ENCODE results near the gene MIS18BP1.
A peak's percentile ranks its signal among the peaks of the same experiment; 100 is the strongest.

The MIS18BP1 gene

GRCh38 chr14:45261209-45261608 lies 8.2 kb upstream of the MIS18BP1 start:
- H3K27ac ChIP-seq (ENCODE audit: low read length), result no peak overlapping the region
- H3K36me3 ChIP-seq (ENCODE audit: insufficient read depth, low read depth, low read length), result no peaks in the 10 kb centered on the region
- no peak overlapping the region for H3K9ac ChIP-seq (ENCODE audit: low read depth, low read length)
- H3K27me3 ChIP-seq (ENCODE audit: insufficient read depth, low read length), result no peaks in the 10 kb centered on the region
- no peaks in the 10 kb centered on the region for H3K4me1 ChIP-seq (ENCODE audit: insufficient read depth, low read length)
- H3K4me3 ChIP-seq (ENCODE audit: low read length), result no peak overlapping the region
- peaks cover 12% of the 10 kb centered on the region for H3K9me3 ChIP-seq (ENCODE audit: insufficient read depth, low read depth, low read length)

GRCh38 chr14:45258805-45259204 lies 5.8 kb upstream of the MIS18BP1 start:
- Histone ChIP-seq H3K4me3 (ENCODE audit: low read length) (no peak overlapping the region), H3K27me3 (ENCODE audit: insufficient read depth, low read length) (no peaks in the 10 kb centered on the region), H3K36me3 (ENCODE audit: insufficient read depth, low read depth, low read length) (no peaks in the 10 kb centered on the region), H3K9ac (ENCODE audit: low read depth, low read length) (no peak overlapping the region), H3K9me3 (ENCODE audit: insufficient read depth, low read depth, low read length) (peaks cover 12% of the 10 kb centered on the region), H3K27ac (ENCODE audit: low read length) (no peak overlapping the region), H3K4me1 (ENCODE audit: insufficient read depth, low read length) (no peaks in the 10 kb centered on the region)

DNA sequence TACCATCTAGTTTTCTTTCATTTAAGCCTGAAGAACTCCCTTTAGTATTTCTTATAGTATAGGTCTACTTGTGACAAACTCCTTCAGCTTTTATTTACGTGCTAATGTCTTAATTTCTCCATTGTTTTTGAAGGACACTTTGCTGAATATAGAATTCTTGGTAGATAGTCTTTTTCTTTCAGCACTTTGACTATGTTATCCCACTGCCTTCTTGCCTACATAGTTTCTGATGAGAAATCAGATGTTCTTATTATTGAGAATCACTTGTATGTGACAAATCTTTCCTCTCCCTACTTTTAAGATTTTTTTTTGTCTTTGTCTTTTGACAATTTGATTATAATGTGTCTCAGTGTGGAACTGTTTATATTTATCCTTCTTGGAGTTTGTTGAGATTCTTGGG lies 5.1 kb upstream of the MIS18BP1 start:
- Histone ChIP-seq H3K9me3 (ENCODE audit: insufficient read depth, low read depth, low read length) (peaks cover 12% of the 10 kb centered on the region), H3K27ac (ENCODE audit: low read length) (no peak overlapping the region), H3K4me1 (ENCODE audit: insufficient read depth, low read length) (no peaks in the 10 kb centered on the region), H3K9ac (ENCODE audit: low read depth, low read length) (no peak overlapping the region), H3K27me3 (ENCODE audit: insufficient read depth, low read length) (no peaks in the 10 kb centered on the region), H3K36me3 (ENCODE audit: insufficient read depth, low read depth, low read length) (no peaks in the 10 kb centered on the region), H3K4me3 (ENCODE audit: low read length) (no peak overlapping the region)

DNA sequence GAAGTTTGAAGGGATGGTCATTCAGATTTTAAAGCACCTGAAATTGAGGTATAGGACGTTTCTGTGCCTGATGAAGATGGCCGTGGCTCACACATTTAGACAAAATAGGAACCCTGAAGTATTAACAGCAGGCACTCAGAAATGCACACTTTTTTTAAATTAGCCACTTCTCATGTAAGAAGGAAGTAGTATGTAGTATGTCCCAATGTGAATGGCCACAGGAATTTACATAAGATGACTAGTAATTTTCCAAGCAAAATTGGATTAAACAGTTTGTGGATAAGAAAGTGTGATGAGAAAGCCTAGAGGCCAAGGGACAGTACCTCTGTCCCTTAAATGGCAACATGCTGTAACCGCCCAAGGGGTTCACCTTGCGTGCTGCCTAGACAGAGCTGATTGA lies 1.8 kb upstream of the MIS18BP1 start:
- Histone ChIP-seq H3K9me3 (ENCODE audit: insufficient read depth, low read depth, low read length) (peaks cover 12% of the 10 kb centered on the region), H3K36me3 (ENCODE audit: insufficient read depth, low read depth, low read length) (no peaks in the 10 kb centered on the region), H3K27me3 (ENCODE audit: insufficient read depth, low read length) (no peaks in the 10 kb centered on the region), H3K9ac (ENCODE audit: low read depth, low read length) (no peak overlapping the region), H3K27ac (ENCODE audit: low read length) (no peak overlapping the region), H3K4me1 (ENCODE audit: insufficient read depth, low read length) (peaks cover 3% of the 10 kb centered on the region; the same call in 1 of the 2 replicates), H3K4me3 (ENCODE audit: low read length) (no peak overlapping the region)

DNA sequence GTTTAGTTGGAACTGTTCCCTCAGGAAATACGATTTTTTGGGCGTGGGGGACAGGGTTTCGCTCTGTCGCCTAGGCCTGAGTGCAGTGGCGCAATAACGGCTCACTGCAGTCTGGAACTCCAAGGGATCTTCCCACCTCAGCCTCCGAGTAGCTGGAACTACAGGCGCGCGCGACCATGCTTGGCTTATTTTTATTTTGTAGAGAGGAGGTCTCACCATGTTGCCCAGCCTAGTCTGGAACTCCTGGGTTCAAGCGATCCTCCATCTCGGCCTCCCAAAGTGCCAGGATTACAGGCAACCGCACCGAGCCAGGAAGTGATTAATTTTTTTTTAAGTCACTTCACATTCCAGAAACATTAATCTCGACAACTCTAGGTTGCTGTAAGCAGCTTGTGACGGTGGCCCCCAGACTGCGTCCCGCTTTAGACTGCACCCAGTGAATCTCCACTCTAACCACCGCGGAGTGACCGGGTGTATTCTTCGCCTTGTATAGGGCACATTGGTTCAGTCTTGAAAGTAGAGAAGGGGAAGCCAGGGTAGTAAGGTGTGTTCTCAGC lies 830 bp upstream of the MIS18BP1 start:
- Histone ChIP-seq H3K4me1 (ENCODE audit: insufficient read depth, low read length) (peaks cover 3% of the 10 kb centered on the region; the same call in 1 of the 2 replicates), H3K27me3 (ENCODE audit: insufficient read depth, low read length) (no peaks in the 10 kb centered on the region), H3K9ac (ENCODE audit: low read depth, low read length) (peak overlapping the region; percentile 96; the same call in 1 of the 2 replicates), H3K36me3 (ENCODE audit: insufficient read depth, low read depth, low read length) (no peaks in the 10 kb centered on the region), H3K9me3 (ENCODE audit: insufficient read depth, low read depth, low read length) (peaks cover 11% of the 10 kb centered on the region), H3K27ac (ENCODE audit: low read length) (peak overlapping the region; percentile 42), H3K4me3 (ENCODE audit: low read length) (peak overlapping the region; percentile 95)

DNA sequence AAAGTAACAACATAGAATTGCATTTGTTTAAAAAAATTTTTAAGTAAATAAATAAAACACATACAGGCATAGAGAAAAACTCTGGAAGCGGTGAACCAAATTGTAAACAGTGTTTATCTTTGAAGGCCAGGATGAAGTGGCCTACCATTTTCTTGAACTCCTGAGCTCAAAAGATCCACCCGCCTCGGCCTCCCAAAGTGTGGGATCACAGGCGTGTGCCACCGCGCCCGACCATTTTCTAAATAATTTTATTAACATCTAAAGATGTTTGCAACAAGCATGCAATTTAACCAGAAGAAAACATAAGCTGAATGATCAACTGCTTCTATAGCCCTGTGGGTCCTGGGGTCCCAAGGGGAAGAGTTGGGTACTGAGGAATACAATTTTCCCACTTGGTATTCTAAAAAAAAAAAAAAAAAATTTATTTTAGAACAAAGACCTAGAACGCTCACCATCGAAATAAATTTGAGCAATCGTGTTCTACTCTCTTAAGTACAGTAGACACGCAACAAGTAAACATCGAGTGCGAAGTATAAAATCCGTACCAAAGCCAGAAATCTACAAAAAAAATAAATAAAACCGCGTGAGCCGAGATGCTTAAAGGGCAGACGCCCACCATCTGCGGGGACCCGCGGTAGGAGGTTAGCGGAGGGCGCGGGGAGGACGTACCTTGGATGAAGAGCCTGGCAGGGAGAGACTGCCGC lies 484 bp downstream of the MIS18BP1 start:
- Histone ChIP-seq H3K9ac (ENCODE audit: low read depth, low read length) (peak overlapping the region; percentile 96), H3K27me3 (ENCODE audit: insufficient read depth, low read length) (no peaks in the 10 kb centered on the region), H3K27ac (ENCODE audit: low read length) (peak overlapping the region; percentile 77), H3K4me1 (ENCODE audit: insufficient read depth, low read length) (peaks cover 3% of the 10 kb centered on the region; the same call in 1 of the 2 replicates), H3K4me3 (ENCODE audit: low read length) (peak overlapping the region; percentile 95), H3K36me3 (ENCODE audit: insufficient read depth, low read depth, low read length) (no peaks in the 10 kb centered on the region), H3K9me3 (ENCODE audit: insufficient read depth, low read depth, low read length) (no peaks in the 10 kb centered on the region)

- Histone ChIP-seq H3K4me3 (ENCODE audit: low read length) (peak overlapping the region; percentile 95), H3K9ac (ENCODE audit: low read depth, low read length) (peak overlapping the region; percentile 96), H3K27me3 (ENCODE audit: insufficient read depth, low read length) (no peaks in the 10 kb centered on the region), H3K4me1 (ENCODE audit: insufficient read depth, low read length) (peaks cover 3% of the 10 kb centered on the region; the same call in 1 of the 2 replicates), H3K36me3 (ENCODE audit: insufficient read depth, low read depth, low read length) (peaks cover 5% of the 10 kb centered on the region), H3K27ac (ENCODE audit: low read length) (no peak overlapping the region), H3K9me3 (ENCODE audit: insufficient read depth, low read depth, low read length) (no peaks in the 10 kb centered on the region)
Observed at GRCh38 chr14:45251912-45252311, 1.1 kb downstream of the MIS18BP1 start.

DNA sequence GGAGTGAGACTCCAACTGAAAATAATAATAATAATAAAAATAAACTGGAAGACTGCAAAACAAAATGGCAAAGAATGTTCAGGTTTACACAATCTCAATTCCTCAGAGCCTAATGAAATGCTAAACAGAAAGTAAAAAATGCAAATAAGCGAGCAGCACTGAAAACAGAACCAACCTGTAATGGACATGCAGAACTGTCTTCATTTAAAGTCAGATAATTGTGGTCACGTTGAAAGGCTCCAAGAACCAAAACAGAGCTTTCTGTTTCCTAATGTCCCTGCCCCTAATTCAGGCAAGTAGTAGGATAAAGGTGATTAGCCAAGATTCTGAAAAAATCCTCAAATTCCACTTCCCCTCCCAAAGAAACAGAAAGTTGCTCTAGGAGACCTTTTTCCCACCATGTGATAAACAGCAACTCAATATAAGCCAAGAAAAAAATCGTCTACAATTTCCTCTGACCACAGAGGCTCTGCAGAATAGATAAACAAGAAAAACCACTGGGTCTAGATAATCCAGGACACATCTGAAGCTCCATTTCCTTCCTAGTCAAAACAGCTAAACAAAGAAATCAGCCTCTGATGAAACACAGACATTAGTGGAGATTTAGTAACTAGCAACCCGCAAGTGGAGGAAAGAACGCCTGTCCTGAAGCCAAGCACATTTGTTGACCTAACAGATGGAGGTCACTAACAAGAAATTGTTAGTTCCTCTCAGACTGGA lies 3.0 kb downstream of the MIS18BP1 start:
- Histone ChIP-seq H3K27ac (ENCODE audit: low read length) (no peak overlapping the region), H3K4me1 (ENCODE audit: insufficient read depth, low read length) (peaks cover 10% of the 10 kb centered on the region), H3K9ac (ENCODE audit: low read depth, low read length) (no peak overlapping the region), H3K9me3 (ENCODE audit: insufficient read depth, low read depth, low read length) (no peaks in the 10 kb centered on the region), H3K36me3 (ENCODE audit: insufficient read depth, low read depth, low read length) (peaks cover 10% of the 10 kb centered on the region), H3K27me3 (ENCODE audit: insufficient read depth, low read length) (no peaks in the 10 kb centered on the region), H3K4me3 (ENCODE audit: low read length) (0 out of 2 replicates have a peak overlapping the region, but pooled peaks have one; percentile 2)

DNA sequence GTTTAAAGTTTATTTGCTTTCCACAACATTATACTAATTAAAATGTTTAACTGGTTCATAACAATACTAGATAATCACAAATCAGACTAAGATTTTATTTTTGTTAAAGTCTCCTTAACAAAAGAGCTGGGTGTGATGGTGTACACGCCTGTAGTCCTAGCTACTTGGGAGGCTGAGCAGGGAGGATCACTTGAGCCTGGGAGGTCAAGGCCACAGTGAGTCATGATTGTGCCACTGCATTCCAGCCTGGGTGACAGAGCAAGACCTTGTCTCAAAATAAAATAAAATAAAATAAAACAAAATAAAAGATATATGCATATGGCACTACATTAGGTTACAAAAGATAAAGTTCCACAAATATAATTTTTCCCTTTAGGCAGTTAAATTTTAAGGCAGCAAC lies 5.6 kb downstream of the MIS18BP1 start:
- Histone ChIP-seq H3K27ac (ENCODE audit: low read length) (no peak overlapping the region), H3K36me3 (ENCODE audit: insufficient read depth, low read depth, low read length) (peaks cover 19% of the 10 kb centered on the region), H3K9ac (ENCODE audit: low read depth, low read length) (no peak overlapping the region), H3K4me1 (ENCODE audit: insufficient read depth, low read length) (peaks cover 10% of the 10 kb centered on the region), H3K9me3 (ENCODE audit: insufficient read depth, low read depth, low read length) (no peaks in the 10 kb centered on the region), H3K27me3 (ENCODE audit: insufficient read depth, low read length) (no peaks in the 10 kb centered on the region), H3K4me3 (ENCODE audit: low read length) (no peak overlapping the region)

DNA sequence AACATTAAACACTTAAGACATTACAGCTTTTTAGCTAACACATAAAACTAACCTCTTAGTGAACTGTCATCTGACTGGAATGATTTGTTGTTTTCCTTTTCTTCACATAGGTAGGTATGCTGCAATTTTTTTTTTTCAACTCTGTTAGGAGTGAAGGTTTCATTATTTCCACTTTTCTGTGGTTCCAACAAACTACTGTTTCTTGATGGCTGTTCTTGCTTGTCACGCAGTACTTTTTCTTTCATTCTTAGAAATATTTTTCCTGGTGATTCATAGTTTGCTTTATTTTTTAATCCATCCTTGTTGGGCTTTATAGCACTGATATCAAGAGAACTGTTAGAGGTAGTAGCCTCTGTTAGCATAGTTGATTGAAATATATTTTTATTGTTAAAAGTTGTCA lies 6.3 kb downstream of the MIS18BP1 start:
- Histone ChIP-seq H3K9me3 (ENCODE audit: insufficient read depth, low read depth, low read length) (no peaks in the 10 kb centered on the region), H3K27ac (ENCODE audit: low read length) (no peak overlapping the region), H3K9ac (ENCODE audit: low read depth, low read length) (no peak overlapping the region), H3K36me3 (ENCODE audit: insufficient read depth, low read depth, low read length) (peaks cover 26% of the 10 kb centered on the region), H3K4me3 (ENCODE audit: low read length) (no peak overlapping the region), H3K4me1 (ENCODE audit: insufficient read depth, low read length) (peaks cover 10% of the 10 kb centered on the region), H3K27me3 (ENCODE audit: insufficient read depth, low read length) (no peaks in the 10 kb centered on the region)

- peaks cover 31% of the 10 kb centered on the region for H3K36me3 ChIP-seq (ENCODE audit: insufficient read depth, low read depth, low read length)
- no peak overlapping the region for H3K27ac ChIP-seq (ENCODE audit: low read length)
- H3K4me1 ChIP-seq (ENCODE audit: insufficient read depth, low read length), result peaks cover 10% of the 10 kb centered on the region
- no peak overlapping the region for H3K4me3 ChIP-seq (ENCODE audit: low read length)
- no peaks in the 10 kb centered on the region for H3K27me3 ChIP-seq (ENCODE audit: insufficient read depth, low read length)
- H3K9me3 ChIP-seq (ENCODE audit: insufficient read depth, low read depth, low read length), result no peaks in the 10 kb centered on the region
- no peak overlapping the region for H3K9ac ChIP-seq (ENCODE audit: low read depth, low read length)
Observed at GRCh38 chr14:45246151-45246550, 6.9 kb downstream of the MIS18BP1 start.

DNA sequence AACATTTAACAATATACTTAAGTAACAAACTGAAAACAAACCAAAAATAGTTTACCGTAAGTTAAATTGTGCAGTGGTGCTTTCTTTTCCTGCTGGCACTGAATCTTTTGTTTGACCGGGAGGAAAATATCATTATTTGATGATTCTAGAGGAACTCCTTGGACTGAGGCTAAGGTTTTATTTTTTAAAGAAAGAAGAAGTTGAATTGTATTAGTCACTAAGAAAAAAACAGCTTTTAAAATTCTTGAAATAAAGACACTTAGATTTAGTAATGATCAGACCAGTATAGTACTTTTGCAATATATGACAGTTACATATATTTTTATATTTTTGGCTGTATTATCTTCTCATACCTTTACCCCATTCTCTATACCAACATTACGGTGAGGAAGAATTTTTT lies 10.3 kb downstream of the MIS18BP1 start:
- Histone ChIP-seq H3K4me3 (ENCODE audit: low read length) (no peak overlapping the region), H3K9ac (ENCODE audit: low read depth, low read length) (no peak overlapping the region), H3K4me1 (ENCODE audit: insufficient read depth, low read length) (peaks cover 7% of the 10 kb centered on the region; the same call in 1 of the 2 replicates), H3K36me3 (ENCODE audit: insufficient read depth, low read depth, low read length) (peaks cover 34% of the 10 kb centered on the region), H3K9me3 (ENCODE audit: insufficient read depth, low read depth, low read length) (no peaks in the 10 kb centered on the region), H3K27ac (ENCODE audit: low read length) (no peak overlapping the region), H3K27me3 (ENCODE audit: insufficient read depth, low read length) (no peaks in the 10 kb centered on the region)
